HepG2 (cell line): ENCODE results near the gene TRPV2. TPM values are rescaled to one million over a fixed set of nuclear protein-coding genes. Genes with fewer than 3 reads are reported as not detected.
A peak's percentile ranks its signal among the peaks of the same experiment; 100 is the strongest.

Experiments
- ARID2 ChIP-seq: sonication (generic); formaldehyde crosslinking; IDR thresholded peaks from 2 replicates; pipeline ENCODE4 v1.8.1; 2022; ENCODE audit warnings: mild to moderate bottlenecking, missing genetic modification reagents, borderline replicate concordance
- ATM ChIP-seq: fragments of 450-650 bp; IDR thresholded peaks from 2 replicates; pipeline ENCODE4 v1.7.1; 2017; ENCODE audit warnings: mild to moderate bottlenecking, borderline replicate concordance
- CCDC6 ChIP-seq: sonication (generic); formaldehyde crosslinking; IDR thresholded peaks from 2 replicates; pipeline ENCODE4 v1.8.1; 2022; ENCODE audit warnings: mild to moderate bottlenecking, missing genetic modification reagents, moderate library complexity
- FOXO4 ChIP-seq: sonication (generic); formaldehyde crosslinking; conservative IDR thresholded peaks from 2 replicates; pipeline ENCODE4 v1.8.1; 2023; ENCODE audit warnings: missing genetic modification reagents
- GLI4 ChIP-seq: sonication (generic); formaldehyde crosslinking; IDR thresholded peaks from 2 replicates; pipeline ENCODE4 v1.5.1; 2020; ENCODE audit warnings: missing genetic modification reagents, mild to moderate bottlenecking, moderate library complexity, borderline replicate concordance
- HCFC1 ChIP-seq: fragments of 150-350 bp; IDR thresholded peaks from 2 replicates; pipeline ENCODE4 v1.6.1; 2014; ENCODE audit warnings: low read depth, low read length
- KAT7 ChIP-seq: IDR thresholded peaks from 2 replicates; pipeline ENCODE4 v1.6.1; 2018; ENCODE audit warnings: borderline replicate concordance, missing compliant biosample characterization
- MEF2D ChIP-seq: sonication (generic); formaldehyde crosslinking; IDR thresholded peaks from 2 replicates; pipeline ENCODE4 v1.5.1; 2020; ENCODE audit warnings: mild to moderate bottlenecking, missing genetic modification reagents
- MIXL1 ChIP-seq: IDR thresholded peaks from 2 replicates; pipeline ENCODE4 v1.6.1; 2016
- NFKBIZ ChIP-seq: IDR thresholded peaks from 2 replicates; pipeline ENCODE4 v1.6.1; 2018; ENCODE audit warnings: missing genetic modification reagents, missing compliant biosample characterization
- NR1H2 ChIP-seq: sonication (generic); formaldehyde crosslinking; IDR thresholded peaks from 2 replicates; pipeline ENCODE4 v1.8.1; 2022; ENCODE audit warnings: low read depth, missing genetic modification reagents, borderline replicate concordance
- PCBP2 ChIP-seq: fragments of 200-400 bp; formaldehyde crosslinking; optimal IDR thresholded peaks from 2 replicates; pipeline ENCODE3; 2018; ENCODE audit warnings: low read length, low read depth; ENCODE audit not compliant: poor library complexity, severe bottlenecking
- PHF20 ChIP-seq: sonication (generic); formaldehyde crosslinking; IDR thresholded peaks from 2 replicates; pipeline ENCODE4 v1.5.0; 2020; ENCODE audit warnings: mild to moderate bottlenecking, missing genetic modification reagents
- SNAPC5 ChIP-seq: sonication (generic); formaldehyde crosslinking; IDR thresholded peaks from 2 replicates; pipeline ENCODE4 v1.8.1; 2023; ENCODE audit warnings: mild to moderate bottlenecking, missing genetic modification reagents, borderline replicate concordance
- SP5 ChIP-seq: IDR thresholded peaks from 2 replicates; pipeline ENCODE4 v1.6.1; 2016; ENCODE audit warnings: low read depth, borderline replicate concordance
- TEAD3 ChIP-seq: optimal IDR thresholded peaks from 2 replicates; pipeline ENCODE3; 2016; ENCODE audit warnings: borderline replicate concordance
- YEATS2 ChIP-seq: sonication (generic); formaldehyde crosslinking; IDR thresholded peaks from 2 replicates; pipeline ENCODE4 v1.4.0; 2020; ENCODE audit warnings: missing genetic modification reagents, borderline replicate concordance
- ZBTB3 ChIP-seq: sonication (generic); formaldehyde crosslinking; IDR thresholded peaks from 2 replicates; pipeline ENCODE4 v1.4.0; 2020; ENCODE audit warnings: low read depth, mild to moderate bottlenecking, moderate library complexity, missing genetic modification reagents, borderline replicate concordance
- ZNF256 ChIP-seq: sonication (generic); formaldehyde crosslinking; conservative IDR thresholded peaks from 2 replicates; pipeline ENCODE4 v1.4.0; 2020; ENCODE audit warnings: missing genetic modification reagents
- ZNF431 ChIP-seq: sonication (generic); formaldehyde crosslinking; IDR thresholded peaks from 2 replicates; pipeline ENCODE4 v1.9.0; 2022; ENCODE audit warnings: missing genetic modification reagents, low read depth, mild to moderate bottlenecking, borderline replicate concordance
- ZNF501 ChIP-seq: sonication (generic); formaldehyde crosslinking; IDR thresholded peaks from 2 replicates; pipeline ENCODE4 v1.5.1; 2020; ENCODE audit warnings: mild to moderate bottlenecking, moderate library complexity, missing genetic modification reagents
- ZNF761 ChIP-seq: sonication (generic); formaldehyde crosslinking; conservative IDR thresholded peaks from 2 replicates; pipeline ENCODE4 v1.4.0; 2020; ENCODE audit warnings: mild to moderate bottlenecking, missing genetic modification reagents
- polyA plus RNA-seq, 8 experiments: library from polyadenylated mRNA; depleted of rRNA in 3 of 8; stranded (reverse) in 7 of 8; unstranded in 1 of 8; fragments of >200 nt; fragmentation: Illumina TruSeq in 4 of 8; extraction: Trizol in 4 of 8; gene quantifications; 2 replicates each; pipeline versions ENCODE4 v1.2.1 to v1.2.3, GENCODE V29; 2011 to 2016; ENCODE audit warnings: low read depth in 4 of 8, missing spikeins in 1 of 8, mixed read lengths in 1 of 8; ENCODE audit not compliant: insufficient read depth in 1 of 8
- total RNA-seq, 5 experiments: library from RNA; depleted of rRNA; stranded (reverse); fragments of >200 nt; fragmentation: Illumina TruSeq; extraction: Trizol; gene quantifications; 2 replicates each; pipeline ENCODE4 v1.2.3, GENCODE V29; 2016; ENCODE audit warnings: low read depth in 1 of 5
- TF ChIP-seq, protein P1 (sequence below): sonication (generic); formaldehyde crosslinking; IDR thresholded peaks from 2 replicates; pipeline ENCODE4 v1.5.0; 2020; ENCODE audit warnings: missing genetic modification reagents, mild to moderate bottlenecking, borderline replicate concordance
- TF ChIP-seq, protein P2 (sequence below): sonication (generic); formaldehyde crosslinking; IDR thresholded peaks from 2 replicates; pipeline ENCODE4 v1.4.0; 2020; ENCODE audit warnings: mild to moderate bottlenecking, missing genetic modification reagents
- TF ChIP-seq, protein P3 (sequence below): sonication (generic); formaldehyde crosslinking; conservative IDR thresholded peaks from 2 replicates; pipeline ENCODE4 v1.5.0; 2020; ENCODE audit warnings: missing genetic modification reagents

TRPV2 gene
- total and polyA plus RNA-seq, 2 of the 13 experiments (the other 11 are each of a cell fraction or from before 2014, with no cell fraction given), result 13.6 to 21.3 TPM

GRCh38 chr17:16438557-16439302 is 23.4 kb downstream of the TRPV2 start (continued):
- TF ChIP-seq, protein P1, sequence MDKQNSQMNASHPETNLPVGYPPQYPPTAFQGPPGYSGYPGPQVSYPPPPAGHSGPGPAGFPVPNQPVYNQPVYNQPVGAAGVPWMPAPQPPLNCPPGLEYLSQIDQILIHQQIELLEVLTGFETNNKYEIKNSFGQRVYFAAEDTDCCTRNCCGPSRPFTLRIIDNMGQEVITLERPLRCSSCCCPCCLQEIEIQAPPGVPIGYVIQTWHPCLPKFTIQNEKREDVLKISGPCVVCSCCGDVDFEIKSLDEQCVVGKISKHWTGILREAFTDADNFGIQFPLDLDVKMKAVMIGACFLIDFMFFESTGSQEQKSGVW, result no peak
- TF ChIP-seq MIXL1 (CRISPR knock-in tag) (peak; percentile 43; the same call in 1 of the 2 replicates), YEATS2 (peak; percentile 98), SNAPC5 (no peak), GLI4 (no peak), ZNF431 (CRISPR knock-in tag) (0 out of 2 replicates have a peak, but pooled peaks have one; percentile 65), ZBTB3 (CRISPR knock-in tag) (no peak), CCDC6 (CRISPR knock-in tag) (peak; percentile 81; the same call in 1 of the 2 replicates), NFKBIZ (CRISPR knock-in tag) (no peak), PCBP2 (no peak), ZNF256 (CRISPR knock-in tag) (no peak), ARID2 (CRISPR knock-in tag) (no peak), HCFC1 (no peak), FOXO4 (CRISPR knock-in tag) (0 out of 2 replicates have a peak, but pooled peaks have one; percentile 34), MEF2D (CRISPR knock-in tag) (peak; percentile 80), NR1H2 (CRISPR knock-in tag) (no peak), PHF20 (CRISPR knock-in tag) (no peak), KAT7 (CRISPR knock-in tag) (no peak), TEAD3 (CRISPR knock-in tag) (peak; percentile 67), SP5 (CRISPR knock-in tag) (peak; percentile 25; the same call in 1 of the 2 replicates), ATM (no peak), ZNF761 (peak; percentile 9; the same call in 1 of the 2 replicates), ZNF501 (CRISPR knock-in tag) (no peak)
- TF ChIP-seq, protein P2, sequence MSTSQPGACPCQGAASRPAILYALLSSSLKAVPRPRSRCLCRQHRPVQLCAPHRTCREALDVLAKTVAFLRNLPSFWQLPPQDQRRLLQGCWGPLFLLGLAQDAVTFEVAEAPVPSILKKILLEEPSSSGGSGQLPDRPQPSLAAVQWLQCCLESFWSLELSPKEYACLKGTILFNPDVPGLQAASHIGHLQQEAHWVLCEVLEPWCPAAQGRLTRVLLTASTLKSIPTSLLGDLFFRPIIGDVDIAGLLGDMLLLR (CRISPR knock-in tag), result 0 out of 2 replicates have a peak, but pooled peaks have one; percentile 22
- TF ChIP-seq, protein P3, sequence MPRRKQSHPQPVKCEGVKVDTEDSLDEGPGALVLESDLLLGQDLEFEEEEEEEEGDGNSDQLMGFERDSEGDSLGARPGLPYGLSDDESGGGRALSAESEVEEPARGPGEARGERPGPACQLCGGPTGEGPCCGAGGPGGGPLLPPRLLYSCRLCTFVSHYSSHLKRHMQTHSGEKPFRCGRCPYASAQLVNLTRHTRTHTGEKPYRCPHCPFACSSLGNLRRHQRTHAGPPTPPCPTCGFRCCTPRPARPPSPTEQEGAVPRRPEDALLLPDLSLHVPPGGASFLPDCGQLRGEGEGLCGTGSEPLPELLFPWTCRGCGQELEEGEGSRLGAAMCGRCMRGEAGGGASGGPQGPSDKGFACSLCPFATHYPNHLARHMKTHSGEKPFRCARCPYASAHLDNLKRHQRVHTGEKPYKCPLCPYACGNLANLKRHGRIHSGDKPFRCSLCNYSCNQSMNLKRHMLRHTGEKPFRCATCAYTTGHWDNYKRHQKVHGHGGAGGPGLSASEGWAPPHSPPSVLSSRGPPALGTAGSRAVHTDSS (CRISPR knock-in tag), result no peak
